HG02571 (cell line): Measurements from ENCODE around the gene ASPG.

Experiments
- ATAC-seq: cut with Tn5 transposase; IDR thresholded peaks from one replicate; pipeline ENCODE4 v1.9.1; 2021; ENCODE audit warnings: mild to moderate bottlenecking, moderate library complexity; ENCODE audit not compliant: unreplicated experiment

ASPG gene

DNA sequence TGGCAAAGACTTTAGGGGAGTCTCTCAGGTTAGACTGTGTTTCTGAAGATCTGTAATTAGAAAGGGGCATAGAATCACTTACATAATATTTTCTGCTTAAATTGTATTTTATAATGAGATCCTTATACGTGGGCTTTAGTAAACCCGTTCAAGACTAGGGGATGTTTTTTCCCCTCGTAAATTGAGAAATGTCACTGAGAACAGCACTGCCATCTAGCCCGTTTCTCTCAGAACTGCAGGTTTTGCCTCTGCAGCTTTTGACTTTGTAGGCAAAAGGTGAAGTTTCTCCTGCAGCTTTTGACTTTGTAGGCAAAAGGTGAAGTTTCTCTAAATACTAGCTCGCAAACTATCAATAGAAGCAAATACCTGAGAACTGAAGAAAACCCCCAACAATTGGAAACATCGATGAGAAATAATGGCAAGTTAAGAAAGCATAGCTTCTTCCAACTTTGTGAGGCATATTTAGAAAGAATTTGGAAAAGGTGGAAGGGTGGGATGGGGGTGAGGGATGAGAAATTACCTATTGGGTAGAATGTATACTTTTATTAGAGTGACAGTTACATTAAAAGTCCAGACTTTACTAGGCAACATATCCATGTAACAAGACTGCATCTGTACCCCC, 9.9 kb upstream of the ASPG start:
- ATAC-seq: no peak

DNA sequence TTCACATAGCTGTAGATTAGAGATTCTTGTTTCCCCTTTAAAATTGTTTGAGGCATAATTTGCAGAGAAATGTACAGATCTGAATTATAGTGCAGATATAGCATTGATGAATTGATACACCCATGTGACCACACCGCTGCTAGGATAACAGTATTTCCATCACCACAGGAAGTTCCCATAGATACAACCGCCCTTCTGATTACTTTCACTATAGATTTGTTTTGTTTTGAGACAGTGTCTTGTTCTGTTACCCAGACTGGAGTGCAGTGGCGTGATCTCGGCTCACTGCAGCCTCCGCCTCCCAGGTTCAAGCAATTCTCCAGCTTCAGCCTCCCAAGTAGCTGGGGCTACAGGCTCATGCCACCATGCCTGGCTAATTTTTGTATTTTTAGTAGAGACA, 8.8 kb upstream of the ASPG start:
- no peak for ATAC-seq

DNA sequence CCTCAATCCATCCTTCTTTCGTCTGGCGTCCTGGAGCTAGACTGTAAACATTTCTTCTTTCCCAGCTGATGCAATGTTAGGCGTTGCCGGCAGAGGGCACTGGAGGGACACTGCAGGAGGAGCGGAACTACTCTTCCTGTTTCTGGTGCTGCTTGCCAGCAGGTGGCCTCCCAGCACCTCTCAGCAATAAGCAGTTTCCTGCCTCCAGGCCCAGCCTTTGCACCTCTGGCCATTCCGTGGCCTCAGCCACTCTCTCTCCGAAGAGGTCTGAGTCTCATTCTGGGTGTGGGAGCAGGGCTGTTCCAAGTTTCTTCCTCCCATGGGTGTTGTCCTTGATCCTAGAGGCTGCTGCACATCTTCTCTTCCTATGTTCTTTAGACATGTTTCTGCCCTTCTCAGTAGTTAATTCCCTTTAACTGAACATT, 7.5 kb upstream of the ASPG start:
- no peak for ATAC-seq

DNA sequence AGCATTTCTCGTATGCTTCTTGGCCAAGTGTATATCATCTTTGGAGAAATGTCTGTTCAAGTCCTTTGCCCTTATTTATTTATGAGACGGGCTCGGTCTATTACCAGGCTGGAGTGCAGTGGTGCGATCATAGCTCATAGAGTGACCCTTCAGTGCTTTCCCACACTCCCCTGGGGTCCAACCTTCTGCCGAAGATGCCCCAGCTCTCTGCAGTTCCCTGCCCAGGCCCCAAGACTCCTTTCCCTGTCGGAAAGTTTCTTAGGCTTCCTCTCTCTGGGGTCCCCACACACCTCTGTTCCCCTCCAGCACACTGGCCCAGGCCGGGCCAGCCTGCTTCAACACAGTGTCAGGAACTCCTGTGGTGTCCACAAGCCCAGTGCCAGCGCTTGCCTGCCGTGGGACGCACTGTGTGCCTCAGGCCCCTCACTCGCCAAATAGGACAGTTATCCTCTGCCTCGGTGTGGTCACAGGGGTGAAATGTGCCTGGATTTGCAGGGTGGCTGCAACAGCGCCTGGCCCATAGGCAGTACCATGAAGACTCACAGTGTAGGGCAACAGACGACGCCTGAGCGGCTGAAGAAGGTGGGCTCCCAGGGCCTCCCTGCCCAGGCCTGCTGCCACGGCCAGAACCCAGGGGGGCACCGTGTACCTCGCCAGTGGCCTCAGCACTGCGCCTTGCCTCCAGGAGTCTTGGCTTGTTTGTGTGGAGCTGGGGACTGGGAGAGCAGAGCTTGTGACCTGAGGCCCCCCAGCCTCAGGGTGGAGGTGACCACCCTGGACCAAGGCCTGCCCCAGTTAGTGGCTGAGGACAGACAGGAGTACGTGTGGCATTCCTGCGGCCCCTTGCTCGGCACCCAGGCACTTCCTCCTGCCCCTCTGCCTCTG, 4.9 kb upstream of the ASPG start:
- ATAC-seq: no peak

DNA sequence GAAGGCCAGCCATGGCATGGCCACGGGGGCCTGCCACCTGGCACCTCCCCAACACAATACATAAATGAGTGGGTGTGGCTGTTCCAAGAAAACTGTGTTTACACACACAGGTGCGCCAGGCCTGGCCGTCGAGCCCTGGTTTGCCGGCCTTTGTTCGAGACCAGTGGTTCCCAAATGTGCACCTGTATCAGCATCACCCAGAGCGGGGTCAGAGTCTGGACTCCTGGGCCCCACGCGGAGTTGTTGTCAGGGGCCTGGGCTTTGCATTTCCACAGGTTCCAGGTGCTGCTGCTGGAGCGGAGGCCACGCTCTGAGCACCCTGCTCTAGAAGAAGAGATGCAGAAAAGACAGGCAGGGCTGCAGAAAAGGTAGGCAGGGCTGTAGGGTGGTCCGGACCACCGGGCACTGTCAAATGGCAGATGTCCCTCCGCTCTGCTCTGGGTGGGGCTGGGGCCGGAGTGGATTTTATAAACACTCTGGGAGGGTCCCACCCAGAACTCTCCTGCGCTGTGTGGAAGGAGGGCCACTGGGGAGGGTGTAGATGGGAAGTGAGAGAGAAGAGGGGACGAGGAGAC, 4.2 kb upstream of the ASPG start:
- no peak for ATAC-seq

DNA sequence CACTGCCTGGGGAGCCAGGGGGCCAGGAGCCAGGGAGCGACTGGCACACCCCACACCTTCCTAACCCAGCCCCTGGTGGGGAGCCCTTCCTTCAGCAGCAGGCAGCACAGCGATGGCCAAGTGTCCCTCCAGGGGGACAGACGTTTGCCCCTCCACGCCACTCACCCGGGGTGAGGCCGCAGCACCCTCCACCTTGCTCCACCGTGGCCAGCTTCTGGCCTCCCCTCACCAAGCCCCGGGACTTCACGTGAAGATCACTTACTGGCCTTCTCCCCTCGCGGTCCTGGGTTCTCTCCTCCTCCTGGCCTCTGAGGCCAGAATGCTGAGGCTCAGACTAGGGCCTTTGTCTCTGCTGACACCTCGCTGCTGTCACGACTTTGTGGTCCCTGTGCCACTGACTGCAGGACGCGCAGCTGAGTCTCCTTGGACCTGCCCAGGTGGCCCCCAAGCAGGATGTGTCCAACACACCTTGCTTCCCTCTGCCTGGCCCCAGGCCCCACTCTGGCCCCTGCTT, 3.5 kb upstream of the ASPG start:
- ATAC-seq: no peak

GRCh38 chr14:104082807-104083206, 2.7 kb upstream of the ASPG start:
- no peak for ATAC-seq

- no peak for ATAC-seq
Measured at GRCh38 chr14:104084251-104085002, 1.1 kb upstream of the ASPG start.

- ATAC-seq: no peak
Measured at GRCh38 chr14:104085889-104086201, 345 bp downstream of the ASPG start.

DNA sequence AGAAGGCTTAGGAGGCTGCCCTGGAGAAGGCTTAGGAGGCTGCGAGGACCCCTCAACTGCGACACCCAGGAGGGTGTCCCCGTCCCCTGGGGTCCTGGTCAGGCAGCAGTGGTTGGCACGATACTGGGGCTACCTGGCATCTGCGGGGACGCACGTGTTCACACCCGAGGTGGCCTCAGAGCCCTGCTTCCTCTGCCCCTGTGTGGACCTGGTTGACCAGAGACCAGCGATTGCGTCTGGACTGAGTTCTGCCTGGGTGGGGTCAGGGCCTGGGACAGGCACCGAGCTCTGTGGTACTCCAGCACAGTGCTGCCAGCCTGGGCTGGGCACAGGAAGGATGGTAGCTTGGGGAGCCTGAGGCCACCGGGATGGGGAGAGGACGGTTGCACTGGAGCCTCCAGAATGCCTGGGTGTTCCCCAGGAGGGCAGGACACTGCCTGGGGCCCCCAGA, 735 bp downstream of the ASPG start:
- ATAC-seq: no peak

GRCh38 chr14:104086661-104087461, 1.4 kb downstream of the ASPG start:
- no peak for ATAC-seq

DNA sequence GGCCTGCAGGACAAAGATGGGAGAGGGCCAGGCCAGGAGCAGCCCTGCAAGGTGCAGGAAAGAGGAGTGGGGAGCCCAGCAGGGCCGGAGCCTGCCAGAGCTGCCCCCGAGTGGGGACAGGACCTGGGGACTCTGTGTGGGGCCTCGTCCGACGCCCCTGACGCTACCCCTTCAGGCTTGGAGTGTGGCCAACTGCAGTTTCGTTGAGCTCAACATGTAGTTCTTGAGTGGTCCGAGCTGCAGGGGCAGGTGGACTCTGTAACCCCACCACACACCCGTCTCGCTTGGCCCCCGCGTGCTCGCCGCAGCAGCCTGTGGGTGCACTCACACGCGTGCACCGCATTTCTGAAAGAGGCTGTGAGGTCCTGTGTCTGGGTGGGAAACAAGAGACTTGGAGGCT, 2.0 kb downstream of the ASPG start:
- ATAC-seq: no peak

GRCh38 chr14:104087981-104088850, 2.7 kb downstream of the ASPG start:
- no peak for ATAC-seq

GRCh38 chr14:104090071-104090748, 4.7 kb downstream of the ASPG start:
- no peak for ATAC-seq

DNA sequence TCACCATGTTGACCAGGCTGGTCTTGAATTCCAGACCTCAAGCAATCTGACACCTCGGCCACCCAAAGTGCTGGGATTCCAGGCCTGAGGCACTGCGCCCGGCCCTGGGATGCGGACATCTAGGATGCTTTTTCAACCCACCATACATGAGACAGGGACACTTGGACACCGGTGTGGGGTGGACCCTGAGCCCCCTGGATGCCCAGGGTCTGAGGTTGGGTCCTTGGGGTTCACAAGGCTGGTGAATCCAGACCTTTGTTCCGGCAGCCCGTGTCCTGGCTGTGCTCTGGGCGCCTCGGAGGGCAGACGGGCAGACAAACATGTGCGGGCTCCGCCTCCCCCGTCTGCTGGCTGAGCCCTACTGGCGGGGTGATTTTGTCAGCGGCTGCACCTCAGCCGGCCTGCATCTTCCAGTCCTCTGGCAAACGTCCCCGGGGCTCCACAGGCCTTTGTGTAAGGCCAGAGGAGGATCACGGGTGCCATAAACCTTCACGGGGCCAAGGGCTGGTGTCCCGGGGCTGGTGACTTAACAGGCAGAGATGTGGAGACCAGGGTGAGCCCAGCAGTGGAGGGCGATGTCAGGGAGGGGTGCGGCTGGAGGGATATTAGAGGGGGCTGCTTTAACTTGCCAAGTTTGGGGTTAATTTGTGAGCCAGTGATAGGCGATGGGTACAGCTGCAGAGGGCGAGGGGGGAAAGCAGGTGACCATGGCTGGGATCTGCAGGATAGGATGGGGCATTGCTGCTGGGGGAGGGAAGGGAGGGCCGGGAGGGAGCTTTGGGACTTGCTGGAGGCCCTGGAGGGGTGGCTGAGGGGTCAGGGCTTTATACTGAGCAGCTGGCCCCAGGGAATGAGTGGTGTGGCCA, 5.8 kb downstream of the ASPG start:
- no peak for ATAC-seq

- no peak for ATAC-seq
Measured at GRCh38 chr14:104091927-104092771, 6.6 kb downstream of the ASPG start.

DNA sequence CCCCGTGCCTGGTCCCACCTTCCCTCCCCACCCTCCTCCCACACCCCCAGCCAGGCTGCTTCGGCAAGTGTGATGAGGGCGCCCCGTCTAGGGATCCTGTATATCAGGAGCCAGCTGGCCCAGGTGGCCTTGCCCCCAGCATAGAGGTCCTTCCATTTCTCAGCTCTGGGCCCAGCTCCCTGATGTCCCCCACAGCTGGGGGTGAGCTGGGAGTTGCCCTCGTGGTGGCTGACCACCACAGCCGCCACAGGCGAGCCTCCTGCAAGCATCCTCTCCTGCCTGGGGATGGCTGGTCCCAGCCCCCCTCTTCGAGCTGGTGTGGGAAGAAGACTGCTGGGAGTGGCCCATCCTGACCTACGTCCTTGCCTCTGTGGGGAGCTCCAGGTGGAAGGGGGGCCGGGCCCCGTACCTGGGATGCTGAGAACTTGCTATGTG, 7.4 kb downstream of the ASPG start:
- ATAC-seq: no peak
